Activated CD4-positive, CD25-positive, alpha-beta regulatory T cell treated with anti-CD3 and anti-CD28 coated beads, Interleukin-2, amount 50 U/mL, for 24 hours (primary cell): ENCODE measurements around the gene WNK1.

Source experiments
- ATAC-seq, 2 donors: fragments of 150-1000 bp; cut with Tn5 transposase; one replicate each; pipeline ENCODE4 v1.10.0; 2021; ENCODE audit warnings: mild to moderate bottlenecking in 1 of 2, moderate library complexity in 1 of 2

The WNK1 gene

GRCh38 chr12:867905-868304 lies 115.5 kb downstream of the WNK1 start:
- ATAC-seq, result no peak

- no peak for ATAC-seq
These were observed 116.3 kb downstream of the WNK1 start for GRCh38 chr12:868722-869121.

GRCh38 chr12:870378-870777 lies 118.0 kb downstream of the WNK1 start:
- peak; percentile 17 to 43 for ATAC-seq

GRCh38 chr12:873954-874353 lies 121.6 kb downstream of the WNK1 start:
- peak in 1 of 2 donors; percentile 53 for ATAC-seq

- ATAC-seq, result no peak
These were observed 127.3 kb downstream of the WNK1 start for GRCh38 chr12:879641-880040.

GRCh38 chr12:880656-881055 lies 128.3 kb downstream of the WNK1 start:
- no peak for ATAC-seq

GRCh38 chr12:884746-885414 lies 132.5 kb downstream of the WNK1 start:
- ATAC-seq, result no peak

GRCh38 chr12:885701-886100 lies 133.3 kb downstream of the WNK1 start:
- ATAC-seq, result no peak

- no peak for ATAC-seq
These were observed 133.8 kb downstream of the WNK1 start for GRCh38 chr12:886206-886605.

GRCh38 chr12:894226-894625 lies 141.8 kb downstream of the WNK1 start:
- no peak for ATAC-seq

GRCh38 chr12:896031-896430 lies 143.7 kb downstream of the WNK1 start:
- ATAC-seq, result no peak

GRCh38 chr12:897386-897785 lies 145.0 kb downstream of the WNK1 start:
- ATAC-seq, result no peak

GRCh38 chr12:902581-902980 lies 150.2 kb downstream of the WNK1 start:
- no peak for ATAC-seq

- ATAC-seq, result no peak
These were observed 150.7 kb downstream of the WNK1 start for GRCh38 chr12:903055-903454.

- ATAC-seq, result no peak
These were observed 151.6 kb downstream of the WNK1 start for GRCh38 chr12:904010-904414.

GRCh38 chr12:905261-906031 lies 153.1 kb downstream of the WNK1 start:
- peak in 1 of 2 donors; percentile 36 for ATAC-seq

GRCh38 chr12:906062-906585 lies 153.7 kb downstream of the WNK1 start:
- no peak for ATAC-seq

GRCh38 chr12:907413-908185 lies 155.2 kb downstream of the WNK1 start:
- ATAC-seq, result no peak

- no peak for ATAC-seq
These were observed 157.5 kb downstream of the WNK1 start for GRCh38 chr12:909861-910260.

GRCh38 chr12:910416-910815 lies 158.0 kb downstream of the WNK1 start:
- ATAC-seq, result no peak

GRCh38 chr12:911191-911826 lies 158.9 kb downstream of the WNK1 start:
- no peak for ATAC-seq

- ATAC-seq, result no peak
These were observed 160.3 kb downstream of the WNK1 start for GRCh38 chr12:912466-913235.
